Karpas-422 (cell line): Measurements from ENCODE around the gene CRTAC1. TPM values are rescaled to one million over a fixed set of nuclear protein-coding genes. Genes with fewer than 3 reads are reported as not detected.

Experiments used
- DNase-seq: peaks from one replicate; pipeline ENCODE4 v3.0.0-alpha.2; 2015
- H2AFZ ChIP-seq: fragments of 200-600 bp; sonication (generic); 2 replicates; pipeline ENCODE4 v1.6.1; 2014; ENCODE audit warnings: antibody characterized with exemption, low read length, mixed read lengths
- H3K27ac ChIP-seq: fragments of 200-600 bp; sonication (generic); 2 replicates; pipeline ENCODE4 v1.5.1; 2014; ENCODE audit warnings: mild to moderate bottlenecking, low read length, moderate library complexity
- H3K27me3 ChIP-seq: fragments of 200-600 bp; sonication (generic); 2 replicates; pipeline ENCODE4 v1.6.1; 2014; ENCODE audit warnings: low read length, mixed read lengths
- H3K36me3 ChIP-seq: fragments of 200-600 bp; sonication (generic); 2 replicates; pipeline ENCODE4 v1.6.1; 2014; ENCODE audit warnings: low read length, mixed read lengths; ENCODE audit not compliant: insufficient read depth
- H3K4me1 ChIP-seq: fragments of 200-600 bp; sonication (generic); 2 replicates; pipeline ENCODE4 v1.6.1; 2014; ENCODE audit warnings: mild to moderate bottlenecking, low read length, mixed read lengths
- H3K4me2 ChIP-seq: fragments of 200-600 bp; sonication (generic); 2 replicates; pipeline ENCODE4 v1.6.1; 2014; ENCODE audit warnings: low read length, low read depth, mild to moderate bottlenecking; ENCODE audit not compliant: poor library complexity, severe bottlenecking
- H3K4me3 ChIP-seq: fragments of 200-600 bp; sonication (generic); 2 replicates; pipeline ENCODE4 v1.5.1; 2014; ENCODE audit warnings: mild to moderate bottlenecking, antibody characterized with exemption, low read length, mixed read lengths
- H3K79me2 ChIP-seq: fragments of 200-600 bp; sonication (generic); 2 replicates; pipeline ENCODE4 v1.6.1; 2014; ENCODE audit warnings: mild to moderate bottlenecking, low read length, mixed read lengths
- H3K9ac ChIP-seq: fragments of 200-600 bp; sonication (generic); 2 replicates; pipeline ENCODE4 v1.6.0; 2014; ENCODE audit warnings: low read length
- H3K9me2 ChIP-seq: fragments of 200-600 bp; sonication (generic), shearing (Covaris generic); replicated peaks from 2 replicates; pipeline ENCODE4 v1.6.0; 2014; ENCODE audit warnings: mild to moderate bottlenecking, low read length, moderate library complexity; ENCODE audit not compliant: insufficient read depth
- H3K9me3 ChIP-seq: fragments of 300-700, 200-600 bp; sonication (generic); 2 replicates; pipeline ENCODE4 v1.6.1; 2014; ENCODE audit warnings: low read length, mixed read lengths
- H4K20me1 ChIP-seq: fragments of 200-600 bp; sonication (generic); 2 replicates; pipeline ENCODE4 v1.6.1; 2014; ENCODE audit warnings: mild to moderate bottlenecking, antibody characterized with exemption, low read length, low read depth; ENCODE audit not compliant: insufficient read depth
- total RNA-seq: library from RNA; depleted of rRNA; stranded (reverse); fragments of >200 nt; shearing (Covaris generic); gene quantifications from 2 replicates; pipeline ENCODE4 v1.2.3, GENCODE V29; 2014; ENCODE audit warnings: low replicate concordance

Gene CRTAC1
- total RNA-seq, 1 experiment from 2014 or later: not detected

DNA sequence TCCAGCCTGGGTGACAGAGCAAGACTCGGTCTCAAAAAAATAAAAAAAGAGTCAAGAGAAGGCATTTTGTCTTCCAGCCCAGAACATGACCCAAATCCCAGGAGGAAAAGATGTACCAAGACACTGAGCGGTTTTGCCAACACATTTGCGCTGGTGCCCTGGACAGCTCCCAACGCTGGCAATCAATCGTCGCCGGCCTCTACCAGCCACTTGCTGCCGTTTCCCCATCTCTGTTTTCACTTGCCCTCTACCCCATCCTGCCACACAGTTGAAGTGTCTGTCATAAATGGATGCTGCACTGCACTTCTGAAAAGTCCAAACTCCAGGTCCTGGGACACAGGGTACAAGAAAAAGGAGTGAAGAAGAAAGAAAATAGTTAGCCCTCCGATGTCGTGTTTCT lies 29.7 kb upstream of the CRTAC1 start:
- H3K79me2 ChIP-seq: no peaks in the 10 kb centered on the region
- no peak overlapping the region for H2AFZ ChIP-seq
- H4K20me1 ChIP-seq: no peaks in the 10 kb centered on the region
- no peak overlapping the region for H3K9ac ChIP-seq
- no peak for DNase-seq
- H3K9me2 ChIP-seq: no peaks in the 10 kb centered on the region
- no peaks in the 10 kb centered on the region for H3K27me3 ChIP-seq
- no peak overlapping the region for H3K4me3 ChIP-seq
- no peaks in the 10 kb centered on the region for H3K4me1 ChIP-seq
- H3K36me3 ChIP-seq: no peaks in the 10 kb centered on the region
- H3K4me2 ChIP-seq: no peak overlapping the region
- H3K27ac ChIP-seq: no peak overlapping the region
- no peaks in the 10 kb centered on the region for H3K9me3 ChIP-seq

DNA sequence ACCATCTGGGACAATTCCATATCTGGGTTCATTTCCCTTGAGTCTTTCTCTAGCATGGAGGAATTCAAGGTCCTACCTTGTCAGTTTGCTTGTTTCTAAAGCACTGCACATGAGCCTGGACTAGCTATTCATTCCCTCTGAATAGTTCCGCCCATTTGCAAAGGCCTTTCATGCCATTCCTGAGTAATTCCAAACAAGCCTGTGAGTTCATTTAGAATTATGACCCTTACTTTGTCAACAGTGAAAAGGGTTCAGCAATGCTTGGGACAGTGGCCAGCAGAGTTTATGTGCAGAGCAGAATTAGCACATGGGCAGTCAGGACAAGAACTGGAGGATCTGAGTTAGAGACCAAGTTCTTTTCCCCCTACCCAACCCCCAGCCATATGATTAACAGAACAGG lies 27.9 kb upstream of the CRTAC1 start:
- H4K20me1 ChIP-seq: no peaks in the 10 kb centered on the region
- no peak overlapping the region for H3K27ac ChIP-seq
- no peaks in the 10 kb centered on the region for H3K36me3 ChIP-seq
- H2AFZ ChIP-seq: no peak overlapping the region
- H3K4me3 ChIP-seq: no peak overlapping the region
- no peak overlapping the region for H3K4me2 ChIP-seq
- DNase-seq: no peak
- H3K9me3 ChIP-seq: no peaks in the 10 kb centered on the region
- no peaks in the 10 kb centered on the region for H3K27me3 ChIP-seq
- H3K79me2 ChIP-seq: no peaks in the 10 kb centered on the region
- no peaks in the 10 kb centered on the region for H3K4me1 ChIP-seq
- H3K9ac ChIP-seq: no peak overlapping the region
- no peaks in the 10 kb centered on the region for H3K9me2 ChIP-seq

- Histone ChIP-seq H3K27me3 (no peaks in the 10 kb centered on the region), H4K20me1 (no peaks in the 10 kb centered on the region), H3K4me2 (no peak overlapping the region), H3K9ac (no peak overlapping the region), H3K27ac (no peak overlapping the region), H3K4me3 (no peak overlapping the region), H2AFZ (no peak overlapping the region), H3K9me2 (no peaks in the 10 kb centered on the region), H3K79me2 (no peaks in the 10 kb centered on the region), H3K4me1 (no peaks in the 10 kb centered on the region), H3K9me3 (no peaks in the 10 kb centered on the region), H3K36me3 (no peaks in the 10 kb centered on the region)
- DNase-seq: peak; percentile 58
Observed at GRCh38 chr10:98055841-98056516, 25.6 kb upstream of the CRTAC1 start.

DNA sequence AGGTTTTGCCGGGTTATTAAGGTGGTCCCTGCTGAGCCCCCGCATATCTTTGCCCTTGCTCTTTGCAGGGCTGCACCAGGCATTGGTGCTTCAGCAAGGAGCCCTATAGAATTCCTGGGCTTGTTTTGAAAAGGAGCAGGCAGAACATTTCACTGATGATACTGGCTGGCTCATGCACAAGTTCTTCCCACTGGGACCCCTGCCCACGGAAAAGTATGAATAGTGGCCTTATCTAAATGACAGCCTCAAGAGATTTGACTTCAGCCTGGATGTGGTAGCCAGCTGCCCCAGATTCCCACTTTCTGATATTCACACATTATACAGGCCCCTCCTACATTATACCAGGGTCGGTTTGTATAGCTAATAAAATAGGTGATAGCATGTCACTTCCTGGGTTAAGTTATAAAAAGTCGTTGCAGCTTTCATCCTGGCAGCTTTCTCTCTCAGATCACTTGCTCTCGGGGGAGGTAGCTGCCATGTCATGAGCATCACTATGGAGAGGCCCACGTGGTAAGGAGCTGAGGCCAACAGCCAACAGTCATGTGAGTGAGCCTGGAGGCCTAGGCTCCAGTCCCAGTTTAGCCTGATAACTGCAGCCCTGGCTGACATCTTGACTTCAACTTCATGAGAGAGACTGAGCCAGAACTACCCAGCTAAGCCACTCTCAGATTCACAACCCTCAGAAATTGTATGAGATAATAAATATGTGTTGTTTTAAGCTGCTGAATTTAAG lies 16.8 kb upstream of the CRTAC1 start:
- Histone ChIP-seq H3K36me3 (no peaks in the 10 kb centered on the region), H3K27ac (no peak overlapping the region), H3K4me3 (no peak overlapping the region), H3K27me3 (no peaks in the 10 kb centered on the region), H3K4me1 (no peaks in the 10 kb centered on the region), H2AFZ (no peak overlapping the region), H3K79me2 (no peaks in the 10 kb centered on the region), H3K9me2 (no peaks in the 10 kb centered on the region), H3K4me2 (no peak overlapping the region), H4K20me1 (no peaks in the 10 kb centered on the region), H3K9me3 (no peaks in the 10 kb centered on the region), H3K9ac (no peak overlapping the region)
- DNase-seq: no peak

DNA sequence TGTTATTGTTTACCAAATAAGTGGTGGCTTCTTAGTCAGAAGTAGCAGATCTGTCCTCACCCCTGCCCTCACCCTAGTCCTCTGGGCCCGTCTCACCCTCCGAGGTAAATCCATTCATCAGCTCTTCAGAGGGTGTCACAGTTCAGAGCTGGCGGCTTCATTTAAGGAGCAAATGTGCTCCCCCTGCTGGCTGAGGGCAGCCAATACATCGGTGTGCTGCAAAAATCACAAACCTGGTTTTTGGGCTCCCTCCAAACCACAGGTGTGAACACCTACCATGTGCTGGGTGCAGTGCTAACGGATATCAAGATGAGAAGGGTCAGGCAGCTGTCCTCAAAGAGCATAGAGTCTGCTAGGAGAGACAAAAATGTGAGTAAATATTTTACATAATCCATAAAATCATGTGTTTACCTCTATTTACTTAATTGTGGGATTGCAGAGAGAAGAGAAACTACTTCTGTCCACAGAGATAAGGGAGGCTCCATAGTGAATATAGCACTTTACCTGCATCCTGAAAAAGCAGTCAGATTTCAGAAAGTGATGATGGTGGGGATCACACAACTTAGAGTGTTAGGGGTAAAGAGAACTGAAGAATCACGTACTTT lies 15.5 kb upstream of the CRTAC1 start:
- no peaks in the 10 kb centered on the region for H3K9me2 ChIP-seq
- H2AFZ ChIP-seq: no peak overlapping the region
- peak; percentile 77 for DNase-seq
- no peaks in the 10 kb centered on the region for H3K27me3 ChIP-seq
- no peak overlapping the region for H3K4me2 ChIP-seq
- no peaks in the 10 kb centered on the region for H3K4me1 ChIP-seq
- H3K9ac ChIP-seq: no peak overlapping the region
- H3K27ac ChIP-seq: no peak overlapping the region
- no peaks in the 10 kb centered on the region for H3K9me3 ChIP-seq
- H3K4me3 ChIP-seq: no peak overlapping the region
- no peaks in the 10 kb centered on the region for H3K36me3 ChIP-seq
- H4K20me1 ChIP-seq: no peaks in the 10 kb centered on the region
- no peaks in the 10 kb centered on the region for H3K79me2 ChIP-seq

- no peaks in the 10 kb centered on the region for H3K4me1 ChIP-seq
- H2AFZ ChIP-seq: no peak overlapping the region
- H3K79me2 ChIP-seq: no peaks in the 10 kb centered on the region
- no peaks in the 10 kb centered on the region for H3K9me2 ChIP-seq
- no peak overlapping the region for H3K27ac ChIP-seq
- no peaks in the 10 kb centered on the region for H3K27me3 ChIP-seq
- no peaks in the 10 kb centered on the region for H3K9me3 ChIP-seq
- DNase-seq: peak; percentile 73
- no peak overlapping the region for H3K9ac ChIP-seq
- H4K20me1 ChIP-seq: no peaks in the 10 kb centered on the region
- H3K36me3 ChIP-seq: no peaks in the 10 kb centered on the region
- H3K4me2 ChIP-seq: no peak overlapping the region
- no peak overlapping the region for H3K4me3 ChIP-seq
Observed at GRCh38 chr10:98041352-98042043, 11.1 kb upstream of the CRTAC1 start.

GRCh38 chr10:98039690-98040381 lies 9.4 kb upstream of the CRTAC1 start:
- no peak overlapping the region for H3K9ac ChIP-seq
- no peaks in the 10 kb centered on the region for H3K9me3 ChIP-seq
- no peaks in the 10 kb centered on the region for H3K4me1 ChIP-seq
- no peaks in the 10 kb centered on the region for H4K20me1 ChIP-seq
- H3K9me2 ChIP-seq: no peaks in the 10 kb centered on the region
- DNase-seq: no peak
- H2AFZ ChIP-seq: no peak overlapping the region
- H3K36me3 ChIP-seq: no peaks in the 10 kb centered on the region
- H3K27me3 ChIP-seq: no peaks in the 10 kb centered on the region
- H3K79me2 ChIP-seq: no peaks in the 10 kb centered on the region
- no peak overlapping the region for H3K4me3 ChIP-seq
- no peak overlapping the region for H3K4me2 ChIP-seq
- H3K27ac ChIP-seq: no peak overlapping the region
